HG03521 (cell line): Measurements from ENCODE around the gene CBX2.

ENCODE experiments used
- ATAC-seq: cut with Tn5 transposase; IDR thresholded peaks from one replicate; pipeline ENCODE4 v1.9.1; 2021; ENCODE audit warnings: mild to moderate bottlenecking, moderate library complexity; ENCODE audit not compliant: unreplicated experiment

The CBX2 gene

GRCh38 chr17:79826204-79826680 lies 48.3 kb downstream of the CBX2 start:
- ATAC-seq: no peak

GRCh38 chr17:79826841-79827578 lies 49.1 kb downstream of the CBX2 start:
- no peak for ATAC-seq

GRCh38 chr17:79829004-79829403 lies 51.1 kb downstream of the CBX2 start:
- ATAC-seq: no peak

- ATAC-seq: no peak
These were observed 51.5 kb downstream of the CBX2 start for GRCh38 chr17:79829457-79829856.

GRCh38 chr17:79830303-79830702 lies 52.4 kb downstream of the CBX2 start:
- no peak for ATAC-seq

GRCh38 chr17:79830763-79831264 lies 52.9 kb downstream of the CBX2 start:
- ATAC-seq: no peak

- no peak for ATAC-seq
These were observed 53.6 kb downstream of the CBX2 start for GRCh38 chr17:79831265-79832217.

GRCh38 chr17:79832218-79833109 lies 54.5 kb downstream of the CBX2 start:
- ATAC-seq: no peak

- ATAC-seq: no peak
These were observed 55.1 kb downstream of the CBX2 start for GRCh38 chr17:79833110-79833450.

GRCh38 chr17:79833744-79834564 lies 56.0 kb downstream of the CBX2 start:
- ATAC-seq: no peak

- no peak for ATAC-seq
These were observed 56.9 kb downstream of the CBX2 start for GRCh38 chr17:79834565-79835469.

- ATAC-seq: no peak
These were observed 57.5 kb downstream of the CBX2 start for GRCh38 chr17:79835470-79835899.

GRCh38 chr17:79835953-79836509 lies 58.1 kb downstream of the CBX2 start:
- no peak for ATAC-seq

GRCh38 chr17:79836510-79836971 lies 58.6 kb downstream of the CBX2 start:
- no peak for ATAC-seq

GRCh38 chr17:79836972-79837887 lies 59.3 kb downstream of the CBX2 start:
- no peak for ATAC-seq
